CD1c-positive myeloid dendritic cell (primary cell): ENCODE measurements around the gene MTREX.
"Not testable (repeated sequence)": the region's sequence is repeated elsewhere in the genome, so short reads cannot be mapped to it uniquely, and the experiment has no call there.

Experiments
- DNase-seq: peaks from one replicate; pipeline ENCODE4 v3.0.0-alpha.2; 2016; ENCODE audit errors: extremely low spot score

MTREX gene

DNA sequence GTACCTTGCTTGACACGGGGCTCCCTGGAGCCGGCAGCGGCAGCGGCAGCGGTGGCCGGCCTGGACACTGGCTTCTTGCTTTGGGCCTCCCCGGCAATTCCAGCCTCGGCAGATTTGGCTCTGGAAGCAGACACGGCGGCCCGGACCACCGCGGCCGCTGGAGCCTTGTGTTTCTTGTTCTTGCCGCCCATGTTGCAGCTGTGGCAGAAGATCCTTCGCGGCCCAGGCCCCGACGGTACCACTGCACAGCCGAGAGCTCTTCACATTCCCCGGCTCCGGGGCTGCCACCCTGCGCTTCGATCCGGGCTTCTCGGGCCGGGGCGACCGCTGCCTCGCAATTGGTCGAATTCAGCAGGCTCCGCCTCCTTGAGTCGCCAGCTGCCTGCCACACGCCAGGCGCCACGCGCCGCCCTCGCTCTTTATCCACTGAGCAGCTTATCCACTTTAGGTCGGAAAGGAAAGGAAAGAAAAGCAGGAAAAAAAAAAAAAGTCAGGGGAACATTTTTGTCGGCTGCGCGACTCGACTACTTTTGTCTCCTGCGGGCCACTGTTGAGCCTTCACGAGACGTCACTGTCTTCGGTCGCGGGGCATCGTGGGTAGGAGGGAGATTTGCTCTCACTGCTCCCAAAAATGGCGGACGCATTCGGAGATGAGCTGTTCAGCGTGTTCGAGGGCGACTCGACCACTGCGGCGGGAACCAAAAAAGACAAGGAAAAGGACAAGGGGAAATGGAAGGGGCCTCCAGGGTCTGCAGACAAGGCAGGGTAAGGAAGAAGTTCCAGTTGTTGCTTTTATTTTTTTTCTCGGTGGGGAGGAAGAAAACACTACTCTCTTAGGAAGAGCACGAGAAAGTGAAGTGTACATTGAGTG lies at the start of gene MTREX, which contains the start of gene DHX29:
MTREX (plus strand) TSS at position 607 of the 871 bp plus-strand sequence; CDS start at position 632, 25 bp downstream.
DHX29 (minus strand) TSS at position 312 of the 871 bp plus-strand sequence; CDS start at position 191, 121 bp downstream.
- peak; percentile 92 for DNase-seq

DNA sequence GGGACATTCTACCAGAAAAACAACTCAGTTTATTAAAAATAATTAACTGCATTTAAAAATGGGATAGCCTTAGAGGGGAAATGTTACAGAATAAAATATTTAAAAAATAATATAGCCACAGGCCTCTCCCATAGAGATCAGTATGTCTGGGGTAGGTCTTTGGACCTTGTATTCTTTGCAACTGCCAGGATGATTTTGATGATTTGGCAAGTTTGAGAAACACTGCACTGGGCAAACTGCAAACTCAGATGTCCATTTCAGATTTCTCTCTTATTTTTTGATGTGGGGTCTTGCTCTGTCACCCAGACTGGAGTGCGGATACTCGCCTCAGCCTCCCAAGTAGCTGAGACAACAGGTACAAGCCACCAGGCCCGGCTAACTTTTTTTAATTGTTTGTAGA lies 49.5 kb upstream of the MTREX start:
- no peak for DNase-seq

DNA sequence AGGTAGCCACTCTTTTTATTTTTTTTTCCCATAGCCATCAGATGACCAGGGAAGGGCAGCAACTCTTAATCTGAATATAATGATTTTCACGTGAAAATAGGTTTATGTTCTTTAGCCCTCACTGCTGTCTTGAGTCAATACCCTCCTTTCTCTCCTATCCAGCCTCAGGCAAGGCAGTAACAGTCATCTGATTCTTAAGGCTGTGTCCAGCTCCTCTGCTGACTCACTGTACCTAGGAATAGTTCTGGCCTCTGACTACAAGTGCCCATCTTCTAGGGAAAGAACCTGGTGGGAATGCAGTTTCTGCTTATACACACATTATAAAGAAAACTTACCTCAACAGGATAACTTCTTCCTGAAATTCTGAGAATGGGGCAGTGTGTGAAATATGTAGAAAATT lies 31.0 kb upstream of the MTREX start:
- DNase-seq: no peak

DNA sequence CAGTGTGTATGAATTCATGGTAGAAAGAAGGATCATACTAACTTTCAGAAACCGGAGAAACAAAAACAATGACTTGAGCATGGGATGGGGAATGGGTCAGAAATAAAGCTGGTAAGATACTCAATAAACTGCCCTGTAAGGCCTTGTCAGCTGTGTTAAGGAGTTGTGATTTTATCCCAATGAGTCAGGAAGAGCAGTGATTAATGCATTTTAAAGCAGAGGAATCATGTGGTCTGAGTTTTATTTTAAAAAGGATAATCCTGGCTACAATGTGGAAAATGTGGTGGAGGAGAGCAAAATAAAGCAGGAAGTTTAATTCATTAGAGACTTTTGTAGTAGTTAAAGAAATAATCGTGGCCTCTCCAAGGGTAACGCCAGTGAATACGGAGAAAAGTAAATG lies 29.0 kb upstream of the MTREX start:
- no peak for DNase-seq

DNA sequence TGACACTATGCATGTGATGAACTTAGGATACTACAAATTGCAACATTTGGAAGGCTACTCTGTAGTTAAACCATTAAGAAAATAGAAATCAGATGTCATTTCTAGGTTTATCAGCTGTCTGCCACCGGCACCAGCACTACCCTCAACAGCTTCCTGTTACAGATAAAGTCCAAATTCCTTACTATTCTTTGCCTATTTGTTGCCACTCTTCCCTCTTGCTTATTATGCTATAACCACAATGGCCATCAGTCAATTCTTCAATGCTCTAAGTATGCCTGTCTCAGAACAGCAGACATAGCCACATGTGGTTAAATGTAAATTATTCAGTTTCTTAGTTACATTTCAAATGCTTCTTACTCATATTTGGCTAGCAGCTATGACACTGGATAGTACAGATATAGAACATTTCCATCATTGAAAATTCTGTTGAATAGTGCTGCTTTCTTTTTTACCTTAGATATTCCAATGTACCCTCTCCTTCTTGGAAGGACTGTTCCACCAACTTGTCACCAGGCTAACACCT lies 21.3 kb upstream of the MTREX start:
- DNase-seq: no peak

DNA sequence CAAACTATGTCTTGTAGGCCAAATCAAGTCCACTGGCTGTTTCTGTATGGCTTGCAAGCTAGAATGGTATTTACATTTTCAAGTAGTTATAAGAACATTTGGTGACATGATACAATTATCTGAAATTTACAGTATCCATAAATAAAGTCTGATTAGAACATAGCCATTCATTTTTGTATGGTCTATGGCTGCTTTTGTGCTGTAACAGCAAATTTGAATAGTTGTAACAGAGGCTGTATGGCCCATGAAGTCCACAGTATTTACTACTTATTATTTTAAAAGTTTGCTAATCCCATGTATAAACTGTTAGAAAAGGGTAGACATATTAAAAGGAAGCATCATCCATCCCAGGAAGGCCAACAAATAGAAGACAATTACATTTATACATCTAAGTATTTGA lies 18.0 kb upstream of the MTREX start:
- DNase-seq: no peak

DNA sequence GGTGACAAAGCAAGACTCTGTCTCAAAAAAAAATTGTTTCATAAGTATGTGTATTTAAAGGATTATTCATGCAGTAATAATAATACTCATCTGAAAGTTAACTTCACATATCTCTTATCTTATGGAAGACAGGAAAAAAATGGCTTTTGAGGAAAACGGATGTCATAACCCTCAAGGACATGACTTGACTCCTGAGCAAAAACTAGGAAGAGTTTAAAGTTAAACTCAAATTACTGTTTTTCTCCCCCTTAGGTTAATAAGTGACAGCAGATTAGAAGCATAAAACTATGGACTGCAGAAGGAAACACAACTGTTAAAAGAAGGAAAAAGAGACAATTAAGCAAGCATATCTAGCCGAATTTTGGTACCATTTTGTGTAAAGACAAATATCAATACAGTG lies 16.8 kb upstream of the MTREX start:
- no peak for DNase-seq

DNA sequence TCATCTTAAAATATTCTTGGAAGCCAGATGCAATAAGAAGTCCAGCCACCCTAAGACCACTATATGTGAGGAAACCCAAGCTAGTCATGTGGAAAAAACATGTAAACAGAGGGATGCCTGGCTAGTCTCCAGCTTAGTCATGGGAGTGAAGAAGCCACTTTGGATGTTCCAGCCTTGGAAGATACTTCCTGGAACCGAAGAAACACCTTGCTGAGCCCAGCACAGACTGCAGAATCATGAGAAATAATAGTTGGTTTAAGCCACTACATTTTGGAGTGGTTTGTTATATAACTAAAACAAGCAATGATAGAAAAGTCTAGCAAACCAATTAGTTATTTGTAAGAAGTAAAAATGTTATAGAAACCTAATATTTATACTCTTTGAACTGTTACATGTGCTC lies 12.9 kb upstream of the MTREX start:
- no peak for DNase-seq

DNA sequence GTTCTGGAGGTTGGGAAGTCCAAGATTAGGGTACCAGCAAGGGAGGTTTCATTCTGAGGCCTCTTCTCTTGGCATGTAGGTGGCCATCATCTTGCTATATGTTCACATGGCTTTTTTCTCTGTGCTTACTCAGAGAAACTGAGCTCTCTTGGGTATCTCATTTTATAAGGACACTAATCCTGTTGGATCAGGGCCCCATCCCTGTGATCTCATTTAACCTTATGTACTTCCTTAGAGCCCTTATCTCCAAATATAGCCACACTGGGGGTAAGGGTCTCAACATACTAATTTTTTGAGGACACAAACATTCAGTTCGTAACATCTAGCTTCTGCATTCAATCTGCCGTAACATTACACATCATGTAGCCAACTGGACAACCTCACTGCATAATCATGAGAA lies 6.9 kb upstream of the MTREX start:
- no peak for DNase-seq

DNA sequence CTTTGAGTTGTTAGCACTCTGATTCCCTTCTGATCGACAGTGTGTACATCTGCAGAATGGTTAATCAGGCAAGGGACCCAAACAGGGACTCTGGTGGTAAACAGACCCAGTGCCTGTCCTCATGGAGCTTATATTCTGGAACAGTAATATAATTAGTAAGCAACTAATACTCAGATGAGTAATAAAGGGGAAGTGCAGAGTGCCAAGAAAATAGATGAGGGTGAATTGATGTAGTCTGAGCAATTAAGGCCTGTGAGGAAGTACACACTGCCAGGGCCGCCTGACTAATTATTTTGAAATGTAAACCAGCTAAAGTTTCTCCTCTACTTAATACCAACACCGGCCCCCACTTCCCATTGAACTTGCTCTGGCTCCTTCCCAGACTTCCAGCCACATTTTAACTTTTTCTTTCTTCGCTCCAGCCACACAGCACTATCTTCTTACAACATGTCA lies 4.5 kb upstream of the MTREX start:
- peak; percentile 74 for DNase-seq

DNA sequence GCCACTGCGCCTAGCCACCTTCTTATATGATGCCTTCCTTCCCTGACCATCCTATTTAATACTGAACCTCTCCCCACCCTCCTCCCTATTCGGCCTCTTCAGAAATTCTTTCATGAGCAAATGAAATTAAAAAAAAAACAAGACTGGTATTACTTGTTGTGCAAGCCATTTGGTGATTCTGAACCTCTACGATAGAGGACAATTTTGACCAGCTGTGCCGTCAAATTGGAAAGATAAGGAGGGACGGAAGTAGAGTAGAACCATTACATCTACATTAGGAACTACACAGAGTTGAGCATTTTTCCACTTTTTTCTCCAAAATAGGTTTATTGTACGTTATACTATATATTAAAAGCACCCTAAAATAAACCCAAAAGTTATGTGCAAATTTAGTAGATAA lies 3.2 kb upstream of the MTREX start:
- DNase-seq: no peak

DNA sequence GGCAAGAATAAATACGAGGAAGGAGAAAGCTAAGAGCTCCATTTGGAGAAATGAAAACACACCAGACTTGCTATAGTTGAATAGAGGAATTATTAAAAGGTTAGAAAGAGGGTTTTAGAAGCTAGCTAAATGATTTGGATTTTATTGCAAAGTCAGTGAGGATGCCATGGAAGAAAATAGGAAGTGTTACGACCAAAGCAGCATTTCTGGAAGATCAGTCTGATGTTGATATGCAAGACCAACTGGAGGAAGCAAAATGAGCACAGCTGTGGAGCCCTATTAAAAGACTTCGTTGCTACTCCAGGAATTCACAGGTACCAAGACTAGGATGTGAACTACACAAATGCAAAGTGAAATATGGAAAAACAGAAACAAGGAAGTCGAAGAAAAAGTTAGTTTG lies 2.4 kb upstream of the MTREX start:
- peak; percentile 34 for DNase-seq

DNA sequence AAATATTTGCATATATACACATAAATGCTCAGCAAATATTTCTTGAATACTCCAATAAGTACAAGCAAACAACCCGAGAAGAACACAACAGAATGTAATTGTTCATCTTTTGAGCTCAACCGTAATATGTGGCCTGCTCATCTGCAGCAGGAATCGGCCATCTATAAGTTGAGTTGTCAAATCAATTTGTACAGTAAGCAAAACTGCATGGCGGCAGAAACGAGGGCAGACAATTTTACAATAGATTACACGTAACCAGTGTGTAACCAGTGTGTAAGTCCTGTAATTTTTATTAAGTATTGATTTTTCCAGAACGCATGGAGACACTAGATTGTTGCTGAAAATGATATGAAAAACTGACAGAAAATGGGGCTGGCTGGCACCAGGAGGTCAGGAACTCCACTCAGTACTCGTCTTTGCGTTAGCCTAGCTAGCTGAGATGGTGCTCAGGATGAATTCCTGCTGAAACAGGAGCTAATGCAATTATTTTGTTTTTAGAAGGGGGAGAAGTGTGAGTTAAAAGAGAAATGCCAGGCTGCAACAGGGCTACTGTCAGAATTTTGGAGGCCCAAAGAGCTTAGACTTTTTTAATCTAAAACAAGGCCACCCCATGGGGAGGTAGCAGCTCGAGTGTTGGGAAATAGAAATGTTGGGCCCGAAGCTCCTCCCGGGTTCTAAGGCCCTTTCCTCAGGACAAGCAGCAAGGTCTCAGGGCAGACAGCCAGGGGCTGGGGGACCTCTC lies 977 bp upstream of the MTREX start:
- DNase-seq: peak; percentile 9

DNA sequence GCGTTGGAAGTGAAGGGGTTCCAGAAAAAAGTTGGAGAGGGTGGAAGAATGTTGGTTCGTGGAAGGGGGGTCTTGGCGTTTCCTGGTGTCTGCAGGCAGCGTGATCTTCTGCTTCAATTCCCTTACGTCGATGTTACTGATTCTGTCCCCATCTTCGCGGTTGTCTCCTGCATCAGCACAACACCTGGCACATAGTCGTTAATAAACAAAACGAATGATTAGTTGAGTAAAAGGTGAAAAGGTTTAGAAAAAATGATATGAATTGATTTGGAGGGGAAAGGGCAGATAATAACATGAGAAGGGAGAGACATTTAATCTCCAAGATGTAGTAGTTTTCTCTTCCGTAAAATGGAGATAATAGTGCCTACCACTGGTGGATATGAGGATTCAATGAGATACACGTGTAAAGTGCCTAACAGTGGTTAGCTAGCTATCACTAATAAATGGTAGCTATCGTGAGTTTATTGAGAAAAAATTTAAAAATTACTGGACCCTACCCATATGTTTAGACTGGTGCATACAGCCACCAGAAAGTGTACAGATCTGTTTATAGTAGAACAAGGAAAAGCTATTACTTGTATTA lies 556 bp downstream of the MTREX start:
- peak; percentile 20 for DNase-seq

DNA sequence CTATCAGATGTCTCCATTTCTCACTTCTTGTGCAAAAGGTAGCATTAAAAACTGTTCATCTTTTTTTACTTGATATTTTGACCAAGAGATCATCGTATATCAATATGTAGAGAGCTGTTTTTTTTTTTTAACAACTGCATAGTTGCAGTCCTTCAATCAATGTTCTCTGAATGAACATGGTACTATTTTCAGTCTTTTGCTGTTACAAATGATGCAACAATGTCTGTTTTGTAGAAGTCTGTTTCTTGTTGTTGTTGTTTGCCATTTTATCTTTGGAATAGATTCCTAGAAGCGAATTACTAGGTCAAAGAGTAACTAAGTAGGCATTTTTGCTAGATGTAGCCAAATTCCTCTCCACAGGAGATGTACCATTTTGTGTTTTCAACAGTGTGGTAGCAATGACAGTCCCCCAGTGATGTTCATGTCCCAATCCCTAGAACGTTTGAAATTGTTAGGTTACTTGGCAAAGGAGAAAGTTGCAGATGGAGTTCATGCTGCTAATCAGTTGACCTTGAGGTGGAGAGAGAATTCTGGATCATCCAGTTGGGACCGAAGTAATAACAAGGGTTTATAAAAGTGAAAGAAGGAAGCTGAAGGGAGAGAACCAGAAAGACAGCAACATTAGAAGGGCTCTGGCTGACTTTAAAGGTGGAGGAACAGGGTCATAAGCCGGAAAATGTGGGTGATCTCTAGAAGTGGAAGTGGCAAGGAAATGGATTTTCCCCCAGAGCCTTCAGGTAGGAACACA lies 6.3 kb downstream of the MTREX start:
- DNase-seq: no peak

DNA sequence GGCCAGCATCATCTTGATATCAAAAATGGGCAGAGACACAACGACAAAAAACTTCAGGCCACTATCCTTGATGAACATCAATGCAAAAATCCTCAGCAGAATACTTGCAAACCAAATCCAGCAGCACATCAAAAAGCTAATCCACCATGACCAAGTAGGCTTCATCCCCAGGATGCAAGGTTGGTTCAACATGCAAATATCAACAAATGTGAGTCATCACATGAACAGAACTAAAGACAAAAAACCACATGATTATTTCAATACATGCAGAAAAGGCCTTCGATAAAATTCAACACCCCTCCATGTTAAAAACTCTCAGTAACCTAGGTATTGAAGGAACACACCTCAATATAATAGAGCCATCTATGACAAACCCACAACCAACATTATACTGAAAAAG lies 8.5 kb downstream of the MTREX start:
- DNase-seq: no peak

DNA sequence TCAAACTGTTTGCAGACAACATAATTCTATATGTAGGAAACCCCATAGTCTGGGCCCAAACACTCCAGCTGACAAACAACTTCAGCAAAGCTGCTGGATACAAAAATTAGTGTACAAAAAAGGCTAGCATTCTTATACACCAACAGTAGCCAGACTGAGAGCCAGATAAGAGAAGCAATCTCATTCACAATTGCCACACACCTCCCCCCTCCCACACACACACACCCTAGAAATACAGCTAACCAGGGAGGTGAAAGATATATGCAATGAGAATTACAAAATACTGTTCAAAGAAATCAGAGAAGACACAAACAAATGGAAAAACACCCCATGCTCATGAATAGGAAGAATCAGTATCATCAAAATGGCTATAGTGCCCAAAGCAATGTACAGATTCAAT lies 9.0 kb downstream of the MTREX start:
- DNase-seq: no peak

DNA sequence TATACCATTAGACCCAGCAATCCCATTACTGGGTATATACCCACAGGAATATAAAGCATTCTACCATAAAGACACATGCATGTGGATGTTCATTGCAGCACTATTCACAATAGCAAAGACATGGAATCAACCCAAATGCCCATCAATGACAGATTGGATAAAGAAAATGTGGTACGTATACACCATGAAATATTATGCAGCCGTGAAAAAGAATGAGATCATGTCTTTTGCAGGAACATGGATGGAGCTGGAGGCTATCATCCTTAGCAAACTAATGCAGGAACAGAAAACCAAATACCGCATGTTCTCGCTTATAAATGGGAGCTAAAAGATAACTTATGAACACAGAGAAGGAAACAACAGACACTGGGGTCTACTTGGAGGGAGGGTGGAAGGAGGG lies 10.4 kb downstream of the MTREX start:
- DNase-seq: not testable (repeated sequence)

DNA sequence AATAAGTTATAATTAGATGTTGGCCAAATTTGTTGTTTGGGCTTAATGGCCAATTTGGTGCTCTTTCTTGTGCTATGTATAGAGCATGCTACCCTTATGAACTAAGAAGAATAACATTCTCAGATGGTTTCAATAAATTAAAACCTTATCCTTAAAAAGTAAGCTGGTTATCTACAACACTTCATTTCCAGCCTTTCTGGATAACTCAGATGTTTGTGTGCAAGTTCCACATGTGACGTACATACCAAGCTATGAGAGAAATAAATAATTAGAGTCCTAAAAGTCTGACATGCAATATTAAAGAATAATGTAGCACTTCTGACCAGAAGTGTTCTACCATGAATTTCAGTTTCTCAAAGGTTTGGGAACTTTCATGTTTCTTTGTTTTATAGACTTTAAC lies 11.7 kb downstream of the MTREX start:
- DNase-seq: no peak

DNA sequence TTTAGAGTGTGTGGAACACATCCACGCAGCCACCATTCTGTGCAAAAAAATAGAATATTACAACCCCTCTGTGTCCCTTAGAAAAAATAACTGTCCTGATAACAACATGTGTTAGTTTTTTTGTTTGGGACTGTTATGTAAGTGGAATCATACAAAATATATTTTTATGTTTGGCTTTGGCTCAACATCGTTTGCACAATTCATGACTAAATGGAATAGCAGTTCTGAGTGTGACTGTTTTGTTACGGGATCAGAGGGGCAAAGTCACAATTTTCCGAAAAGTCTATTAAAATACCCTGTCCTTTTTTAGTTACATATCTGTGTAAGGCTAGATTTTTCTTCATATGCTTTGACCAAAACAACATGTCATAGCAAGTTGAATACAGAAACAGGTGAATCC lies 12.8 kb downstream of the MTREX start:
- no peak for DNase-seq

DNA sequence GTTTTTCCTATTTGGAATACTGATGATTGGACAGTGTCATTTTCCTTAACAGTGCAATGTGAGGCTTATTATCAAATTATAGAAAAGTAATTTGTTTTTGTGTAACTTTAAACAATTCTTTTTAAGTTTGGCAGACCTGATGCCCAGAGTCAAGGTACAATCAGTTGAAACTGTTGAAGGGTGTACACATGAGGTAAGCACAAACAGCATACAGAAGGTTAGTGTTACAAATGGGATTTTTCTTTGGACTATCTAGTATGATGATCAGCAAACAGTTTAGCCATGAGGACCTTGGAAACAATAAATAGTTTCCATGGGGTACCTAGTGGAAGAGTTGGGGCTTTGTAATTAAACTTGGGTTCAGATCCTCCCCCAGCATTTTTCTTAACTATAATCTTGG lies 16.2 kb downstream of the MTREX start:
- no peak for DNase-seq
